Kidney epithelial cell (primary cell): ENCODE data around the gene NAT14. TPM values are rescaled to one million over a fixed set of nuclear protein-coding genes. Genes with fewer than 3 reads are reported as not detected.

Source experiments
- DNase-seq: peaks from one replicate; pipeline ENCODE4 v3.0.0-alpha.2; 2010; ENCODE audit warnings: low read depth
- H3K27me3 ChIP-seq: 2 replicates; pipeline ENCODE4 v1.6.0; 2011; ENCODE audit warnings: low read length; ENCODE audit not compliant: control insufficient read depth, insufficient read depth
- H3K36me3 ChIP-seq: 2 replicates; pipeline ENCODE4 v1.5.1; 2011; ENCODE audit warnings: low read length; ENCODE audit not compliant: control insufficient read depth, insufficient read depth
- H3K4me3 ChIP-seq: 2 replicates; pipeline ENCODE4 v1.5.1; 2011; ENCODE audit warnings: low read depth, mild to moderate bottlenecking, control low read depth, low read length
- CTCF ChIP-seq: IDR thresholded peaks from 2 replicates; pipeline ENCODE4 v1.5.1; 2011; ENCODE audit warnings: mild to moderate bottlenecking, moderate library complexity, low read length, control low read depth, inconsistent platforms; ENCODE audit not compliant: insufficient read depth, poor library complexity, severe bottlenecking
- total RNA-seq: library from RNA; depleted of rRNA; stranded (reverse); fragments of >200 nt; gene quantifications from 2 replicates; pipeline ENCODE4 v1.2.3, GENCODE V29; 2015

NAT14 gene
- total RNA-seq, 1 donor from 2014 or later: 18.2 TPM

DNA sequence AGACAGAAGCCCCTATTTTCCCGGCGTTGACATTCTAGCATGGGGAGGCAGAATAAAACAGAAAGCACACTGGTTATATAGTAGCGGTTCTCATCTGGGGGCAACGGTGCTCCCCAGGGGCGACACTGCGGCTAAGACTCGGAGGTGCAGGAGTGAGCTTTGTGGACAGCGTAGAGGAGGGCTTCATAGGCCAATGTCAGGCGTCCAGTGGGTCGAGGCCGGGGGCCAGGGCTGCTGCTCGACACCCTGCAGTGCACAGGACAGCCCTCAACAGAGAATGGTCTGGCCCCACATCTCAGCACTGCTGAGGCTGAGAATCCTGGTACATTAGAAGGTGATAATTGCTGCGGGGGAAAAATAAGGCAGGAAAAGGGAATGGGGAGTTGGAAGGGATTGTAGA, 7.1 kb upstream of the NAT14 start:
- no peaks in the 10 kb centered on the region for H3K27me3 ChIP-seq
- no peak for TF ChIP-seq CTCF
- no peak for DNase-seq
- H3K36me3 ChIP-seq: no peaks in the 10 kb centered on the region
- no peak overlapping the region for H3K4me3 ChIP-seq

DNA sequence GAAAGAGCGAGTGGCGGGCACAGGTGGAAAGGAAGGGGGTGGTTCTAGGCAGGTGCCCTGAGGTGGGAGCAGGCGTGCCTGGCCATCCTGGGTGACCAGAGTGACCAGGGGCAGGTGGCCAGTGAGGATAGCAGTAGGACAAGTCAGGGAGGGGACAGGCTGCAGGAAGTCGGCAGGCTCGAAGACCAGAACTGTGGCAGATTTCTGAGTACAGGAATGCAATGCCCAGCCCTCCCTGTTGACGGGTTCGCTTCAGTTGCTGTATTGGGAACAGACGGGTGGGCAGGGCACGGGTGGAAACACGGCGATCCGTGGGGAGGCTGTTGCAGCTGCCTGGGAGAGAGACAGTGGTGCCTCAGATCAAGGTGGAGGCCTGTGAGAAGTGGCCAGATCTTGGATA, 6.6 kb upstream of the NAT14 start:
- no peak for DNase-seq
- Histone ChIP-seq H3K36me3 (no peaks in the 10 kb centered on the region), H3K4me3 (no peak overlapping the region), H3K27me3 (no peaks in the 10 kb centered on the region)
- no peak for TF ChIP-seq CTCF

DNA sequence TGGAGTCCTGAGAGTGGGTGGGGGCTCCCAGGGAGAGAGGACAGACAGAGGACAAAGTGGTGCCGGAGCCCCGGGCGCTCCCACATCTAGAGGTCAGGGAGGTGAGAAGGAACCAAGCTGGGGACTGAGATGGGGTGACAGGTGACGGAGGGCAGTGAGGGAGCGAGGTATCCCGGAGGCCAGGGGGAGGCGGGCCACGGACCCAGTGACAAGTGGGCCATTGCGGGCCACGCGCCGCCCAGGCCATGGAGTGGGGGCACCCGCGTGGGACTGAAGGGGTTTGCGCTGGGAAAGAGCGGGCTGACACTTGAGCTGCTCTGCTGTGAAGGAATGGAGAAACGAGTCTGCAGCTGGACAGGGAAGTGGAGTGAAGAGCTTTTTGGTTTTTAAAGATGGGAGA, 5.9 kb upstream of the NAT14 start:
- peaks cover 1% of the 10 kb centered on the region for H3K36me3 ChIP-seq
- no peaks in the 10 kb centered on the region for H3K27me3 ChIP-seq
- H3K4me3 ChIP-seq: no peak overlapping the region
- no peak for DNase-seq
- TF ChIP-seq CTCF: no peak

DNA sequence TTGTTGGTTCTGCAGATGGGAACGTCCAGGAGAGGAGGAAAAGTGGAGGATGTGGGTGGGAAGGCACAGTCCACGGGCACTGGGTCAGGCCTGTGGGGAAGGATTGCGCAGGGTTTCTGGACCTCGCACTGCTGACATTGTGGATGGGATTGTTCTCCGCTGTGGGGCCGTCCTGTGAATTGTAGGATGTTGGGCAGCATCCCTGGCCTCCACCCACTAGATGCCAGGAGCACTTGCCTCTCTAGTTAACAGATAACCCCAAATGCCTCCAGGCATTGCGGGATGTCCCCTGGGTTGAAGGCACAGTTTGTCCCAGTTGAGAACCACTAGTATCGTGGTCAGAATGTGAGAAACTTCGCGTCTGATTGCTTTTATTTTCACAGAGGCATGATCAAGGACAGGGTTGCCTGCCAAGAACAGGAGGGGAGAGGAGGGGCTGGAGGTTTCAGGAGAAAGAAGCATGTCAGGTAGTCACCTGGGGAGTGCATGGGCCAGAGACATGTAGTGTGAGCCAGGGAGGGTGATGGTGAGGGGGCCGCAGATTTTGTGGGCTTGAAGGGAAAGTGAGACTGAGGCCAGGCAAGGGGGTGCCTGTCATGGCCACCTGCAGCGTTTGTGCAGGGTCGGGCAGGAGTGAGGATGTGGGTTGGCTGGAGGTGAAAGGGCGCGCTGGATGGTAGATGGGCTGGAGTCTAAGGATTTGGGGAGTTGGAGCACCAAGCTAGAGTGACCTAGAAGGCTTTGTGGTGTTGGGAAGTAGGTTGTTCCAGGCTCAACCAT, 5.3 kb upstream of the NAT14 start:
- no peak for DNase-seq
- H3K36me3 ChIP-seq: peaks cover 1% of the 10 kb centered on the region
- H3K27me3 ChIP-seq: no peaks in the 10 kb centered on the region
- TF ChIP-seq CTCF: no peak
- no peak overlapping the region for H3K4me3 ChIP-seq

- DNase-seq: no peak
- Histone ChIP-seq H3K36me3 (peaks cover 1% of the 10 kb centered on the region), H3K27me3 (no peaks in the 10 kb centered on the region), H3K4me3 (no peak overlapping the region)
- no peak for TF ChIP-seq CTCF
Observed at GRCh38 chr19:55481148-55481793, 3.7 kb upstream of the NAT14 start.
